COR-L47 (cell line): ENCODE results near the gene LCOR.

Experiments
- DNase-seq: peaks from one replicate; lab custom pipeline; 2025; lab: John Stamatoyannopoulos, UW

Gene LCOR

DNA sequence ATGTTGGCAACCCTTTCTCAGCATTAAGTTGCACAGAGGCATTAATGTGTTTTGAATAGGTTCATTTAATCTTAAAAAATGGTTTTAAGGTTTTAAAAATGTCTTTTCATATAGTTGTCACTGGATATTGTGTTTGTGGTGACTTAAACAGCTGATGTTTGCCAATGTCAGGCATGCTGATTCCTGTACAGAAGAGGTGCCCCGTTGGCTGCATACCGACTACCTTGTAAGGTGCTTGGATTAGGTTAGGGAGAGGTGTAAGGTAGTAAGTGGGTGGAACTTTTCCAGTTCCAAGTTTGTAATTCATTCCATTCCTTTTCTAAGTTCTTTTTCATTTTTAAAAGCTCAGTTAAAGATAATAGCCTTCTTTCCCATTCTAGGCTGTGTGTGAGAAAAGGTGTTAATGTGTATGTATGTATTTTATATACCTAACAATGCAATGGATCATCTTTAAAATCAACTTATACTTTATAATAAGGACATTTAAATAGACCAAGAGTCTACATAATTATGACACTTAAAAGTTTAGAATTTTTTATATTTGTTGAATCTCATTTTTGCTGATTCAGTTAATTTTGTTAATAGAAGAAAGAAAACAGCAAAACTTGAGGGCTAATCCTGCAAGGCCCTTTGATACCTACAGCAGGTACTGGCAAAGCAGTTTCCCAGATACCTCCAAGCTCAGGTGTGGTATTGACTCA is 155.2 kb downstream of the LCOR start:
- DNase-seq = no peak

DNA sequence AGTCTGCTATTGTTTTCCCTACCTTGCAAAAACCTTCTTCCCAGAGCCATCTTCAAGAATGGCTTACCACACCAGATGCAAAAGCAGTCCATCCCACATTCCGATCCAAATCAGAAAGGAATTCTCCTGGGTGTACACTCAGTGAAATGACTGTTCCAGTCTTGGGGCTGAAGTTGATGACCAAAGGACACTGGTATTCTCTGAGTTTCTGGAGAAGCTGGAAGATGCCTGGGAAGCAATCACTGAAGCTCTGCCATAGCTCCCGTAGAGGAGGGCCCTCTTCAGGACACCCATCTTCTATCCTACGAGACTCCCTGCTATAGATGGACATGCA is 155.7 kb downstream of the LCOR start:
- DNase-seq = no peak

DNA sequence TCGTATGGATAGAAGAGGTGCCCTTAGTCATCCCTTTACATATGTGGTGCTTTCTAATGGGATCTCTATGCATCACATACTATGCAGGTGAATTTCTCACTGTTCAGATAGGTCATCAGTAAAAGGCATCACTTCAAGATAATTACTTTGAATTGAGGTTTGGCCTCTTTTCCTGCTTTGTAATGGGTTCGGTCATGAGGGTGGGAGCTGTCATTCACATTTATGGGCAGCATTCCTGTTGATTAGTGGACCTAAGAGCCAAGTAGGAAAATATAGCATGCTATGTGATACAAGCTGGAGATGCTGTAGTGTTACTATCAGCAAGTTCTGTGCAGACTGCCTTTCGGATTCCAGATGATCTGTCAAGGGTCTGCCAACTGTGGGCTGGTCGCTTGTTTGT is 156.3 kb downstream of the LCOR start:
- no peak for DNase-seq

DNA sequence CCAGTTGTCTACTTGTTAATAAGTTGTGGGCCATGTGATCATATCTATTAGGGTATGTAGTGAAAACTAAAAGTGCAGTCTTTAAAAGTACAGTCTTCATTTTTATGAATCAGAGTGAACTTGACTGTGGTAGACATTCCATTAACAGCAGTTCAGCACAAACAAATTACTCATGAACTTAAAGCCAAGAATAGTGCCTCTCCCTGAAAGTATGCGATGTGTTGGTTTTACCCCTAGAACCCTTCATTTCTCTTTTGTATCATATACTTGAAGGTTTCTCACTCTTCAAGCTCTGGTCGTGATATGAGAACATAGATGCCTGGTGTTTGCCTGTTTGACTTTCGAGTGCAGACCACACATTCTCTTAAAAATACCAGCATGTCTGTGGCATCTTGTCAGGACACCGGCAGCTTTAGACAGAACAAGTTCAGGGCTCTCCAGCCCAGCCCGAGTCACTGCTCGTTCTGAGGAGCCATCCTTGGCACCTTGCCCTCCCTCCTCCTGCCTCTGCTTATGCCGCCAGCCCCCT is 159.3 kb downstream of the LCOR start:
- no peak for DNase-seq

DNA sequence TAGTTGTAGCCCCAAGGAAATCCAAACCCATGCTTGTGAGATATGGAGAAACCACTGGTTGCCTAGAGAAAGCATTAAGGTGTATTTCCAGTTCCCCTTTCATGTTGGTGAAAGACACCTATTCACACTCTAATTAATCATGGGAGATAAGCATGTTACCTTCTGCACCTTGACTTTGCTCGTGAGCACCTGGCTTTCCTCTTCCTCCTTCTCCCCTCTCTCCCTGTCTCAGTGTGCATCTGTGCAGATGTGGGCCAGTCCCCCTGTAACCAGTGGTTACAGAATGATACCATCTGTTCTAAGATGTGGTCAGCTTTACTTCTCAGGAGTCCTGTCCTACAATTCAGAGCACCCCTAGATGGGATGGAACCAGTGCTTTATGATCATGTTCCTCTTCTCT is 160.6 kb downstream of the LCOR start:
- no peak for DNase-seq

DNA sequence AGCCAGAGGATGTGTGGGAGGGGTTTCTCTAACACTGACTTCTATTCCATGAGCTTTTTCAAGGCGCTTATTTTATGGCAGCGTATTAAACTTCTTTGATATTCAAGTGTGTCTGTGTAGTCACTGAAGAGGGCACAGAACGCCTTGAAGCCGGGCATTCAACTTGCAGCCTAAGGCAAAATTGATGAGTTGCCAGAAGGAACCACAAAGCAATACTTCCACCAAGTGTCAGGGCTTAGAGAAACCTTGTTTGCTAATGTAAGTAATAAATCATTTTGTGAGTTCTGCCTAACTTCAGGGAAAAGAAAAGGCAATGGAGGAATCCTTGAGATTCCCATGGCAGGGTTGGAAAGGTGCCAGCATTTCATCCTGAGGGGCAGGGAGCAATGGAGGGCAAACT is 163.8 kb downstream of the LCOR start:
- DNase-seq = no peak

DNA sequence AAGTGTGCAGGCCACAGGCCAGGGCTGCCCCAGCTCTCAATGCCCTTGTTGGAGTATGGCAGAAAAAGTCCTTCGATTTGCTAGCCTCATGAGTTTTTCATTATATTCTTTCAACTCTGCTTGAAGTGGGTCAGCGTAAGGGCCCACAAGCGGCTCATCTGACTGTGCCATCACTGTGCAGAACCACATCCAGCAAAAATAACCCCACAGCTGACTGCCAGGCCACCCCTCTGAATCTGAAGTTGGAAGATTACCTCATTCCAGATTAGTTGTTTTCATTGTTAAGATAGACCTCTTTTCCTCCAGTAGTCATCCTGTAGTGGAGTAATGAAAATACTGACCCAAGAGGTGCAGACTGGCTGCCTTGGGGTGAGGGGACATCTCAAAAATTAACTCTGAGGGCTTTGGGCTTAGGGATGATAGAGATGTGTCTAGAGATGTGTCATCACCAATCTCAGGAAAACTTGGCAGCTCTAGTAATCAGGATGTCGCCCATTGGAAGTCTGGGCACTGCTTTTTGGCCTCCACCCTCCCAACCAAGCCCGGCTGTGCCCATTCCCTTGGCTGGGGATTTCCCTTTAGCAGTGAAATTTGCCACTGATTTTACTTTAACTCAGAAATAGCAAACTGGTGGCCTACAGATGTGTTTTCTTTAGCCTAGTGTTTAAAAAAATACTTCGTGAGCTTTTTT is 164.3 kb downstream of the LCOR start:
- DNase-seq = no peak

DNA sequence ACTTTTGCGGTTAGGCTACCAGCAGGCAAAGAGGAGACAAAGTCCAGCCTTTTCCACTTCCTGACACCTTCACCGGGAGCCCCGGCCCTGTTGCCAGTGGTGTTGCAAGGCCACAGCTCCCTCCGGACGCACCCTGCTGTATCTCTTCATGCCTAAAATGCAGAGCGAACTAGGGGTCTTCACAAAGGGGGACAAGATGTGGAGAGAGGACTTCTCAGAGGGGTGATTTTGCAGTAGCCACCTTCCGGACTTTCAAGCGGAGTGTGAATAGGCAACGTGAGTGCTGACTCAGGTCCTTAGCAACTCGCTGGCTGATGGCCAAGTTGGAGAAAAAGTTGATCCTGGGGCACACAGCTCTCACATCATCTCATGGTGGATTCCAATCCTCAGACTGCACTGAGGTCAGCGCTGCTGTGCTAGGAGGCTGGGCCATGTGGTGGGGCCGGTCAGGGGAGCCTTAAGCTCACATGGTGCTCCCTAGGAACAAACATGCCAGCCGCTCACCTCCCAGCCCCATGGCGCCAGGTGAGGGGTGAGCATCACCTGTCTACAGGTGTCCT is 166.3 kb downstream of the LCOR start:
- no peak for DNase-seq

DNA sequence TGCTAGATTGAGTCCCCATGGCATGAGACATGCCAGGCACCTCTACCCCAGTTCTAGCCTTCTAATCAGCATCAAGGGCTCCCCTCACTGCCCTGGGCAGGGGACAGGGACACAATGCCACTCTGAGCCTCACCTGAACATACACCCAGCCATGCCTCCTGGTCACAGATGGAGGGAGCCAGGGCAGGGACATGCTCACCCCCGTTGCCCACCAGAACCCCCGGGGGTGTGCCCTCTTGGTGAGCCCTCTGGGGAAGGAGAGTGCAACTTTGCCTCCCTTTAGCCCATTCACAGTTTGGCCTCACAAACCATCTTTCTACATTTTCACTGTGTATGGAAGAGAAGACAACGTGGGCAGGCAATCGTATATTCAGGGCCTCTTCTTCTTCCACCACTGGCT is 167.2 kb downstream of the LCOR start:
- no peak for DNase-seq

DNA sequence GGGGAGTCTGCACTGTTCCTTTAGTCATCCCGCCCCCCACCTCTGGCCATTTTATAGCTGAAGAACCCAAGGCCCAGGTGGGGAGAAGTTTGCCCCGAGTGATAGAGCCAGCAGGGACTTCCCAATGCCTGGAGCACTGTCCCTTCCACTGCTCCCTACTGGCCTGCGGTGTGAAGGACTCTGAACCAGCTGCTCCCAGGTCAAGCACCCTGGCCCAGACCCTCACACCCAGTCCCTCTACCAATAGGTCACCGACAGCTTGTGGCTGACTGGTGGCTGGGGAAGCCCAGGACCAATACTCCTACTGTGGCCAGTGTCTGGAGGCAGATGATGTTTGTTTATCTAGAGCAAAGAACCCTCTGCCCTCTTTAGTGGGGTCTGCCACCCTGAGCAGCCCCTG is 167.9 kb downstream of the LCOR start:
- no peak for DNase-seq

DNA sequence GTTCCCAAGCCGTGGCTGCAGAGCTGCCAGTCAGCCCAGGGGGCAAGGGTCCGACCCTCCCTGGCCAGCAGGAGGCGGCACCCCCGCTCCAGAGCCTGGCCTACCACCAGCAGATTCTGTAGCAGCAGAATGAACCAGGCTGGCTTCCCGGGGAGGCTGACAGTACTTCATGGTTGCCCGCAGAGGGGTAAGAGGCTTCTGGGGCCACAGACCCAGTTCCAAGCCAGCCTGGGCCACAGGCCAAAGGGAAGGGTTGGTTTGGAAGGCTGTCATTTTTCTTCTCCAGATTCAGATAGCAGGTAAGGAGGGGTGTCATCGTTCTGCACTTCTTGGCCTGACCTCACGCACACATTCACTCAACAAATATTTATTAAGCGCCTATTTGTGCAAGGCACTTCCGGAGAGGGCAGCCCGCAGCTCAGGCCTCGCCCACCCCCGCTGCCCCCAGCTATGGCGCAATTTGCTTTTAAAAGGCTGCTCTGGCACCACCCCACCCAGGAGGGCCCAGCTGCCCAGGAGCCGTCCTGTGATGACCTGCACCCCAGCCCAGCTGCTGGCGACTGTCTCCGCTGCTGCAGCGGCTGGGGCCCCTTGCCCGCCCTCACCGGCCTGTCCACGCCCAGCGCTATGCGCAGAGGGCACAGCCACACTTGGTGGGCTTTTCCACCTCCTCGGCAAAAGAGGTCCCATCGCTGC is 168.5 kb downstream of the LCOR start:
- DNase-seq = no peak

DNA sequence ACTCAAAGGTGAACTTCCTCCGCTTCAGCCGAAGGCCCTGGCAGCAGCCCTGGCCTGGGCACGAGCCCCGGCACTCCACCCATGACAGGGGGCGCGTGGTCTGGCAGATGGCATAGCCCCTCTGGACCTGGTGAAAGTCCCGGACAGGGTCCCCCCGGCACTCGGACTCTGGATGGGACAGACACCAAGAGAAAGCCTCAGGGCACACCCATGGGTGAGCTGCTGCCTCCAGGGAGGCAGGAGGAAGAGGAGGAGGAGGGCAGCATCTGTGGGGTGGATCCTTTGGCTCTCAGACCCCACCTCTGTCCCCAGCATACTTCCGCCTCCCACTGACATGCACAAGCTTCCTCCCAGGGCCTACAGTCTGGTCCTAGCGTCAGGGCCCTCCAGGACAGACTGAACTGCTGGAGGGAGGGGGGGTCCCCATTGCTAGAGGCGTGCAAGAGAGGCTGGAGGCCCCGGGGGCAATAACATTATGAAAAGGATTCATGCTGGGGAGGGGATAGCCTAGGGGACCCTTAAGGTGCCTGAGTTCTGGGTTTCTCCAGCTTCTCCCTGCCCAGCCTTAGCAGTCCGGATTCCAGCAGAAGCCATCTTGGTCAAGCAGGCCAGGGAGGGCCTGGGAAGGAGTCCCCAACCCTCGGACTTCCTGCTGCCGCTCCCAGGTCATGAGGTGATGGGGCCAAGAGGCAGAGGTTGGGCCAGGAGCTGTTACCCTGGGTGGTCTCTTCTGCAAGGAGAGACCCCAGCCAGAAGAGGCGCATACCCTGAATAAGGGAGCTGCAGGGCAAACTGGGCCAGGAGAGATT is 169.3 kb downstream of the LCOR start:
- no peak for DNase-seq

DNA sequence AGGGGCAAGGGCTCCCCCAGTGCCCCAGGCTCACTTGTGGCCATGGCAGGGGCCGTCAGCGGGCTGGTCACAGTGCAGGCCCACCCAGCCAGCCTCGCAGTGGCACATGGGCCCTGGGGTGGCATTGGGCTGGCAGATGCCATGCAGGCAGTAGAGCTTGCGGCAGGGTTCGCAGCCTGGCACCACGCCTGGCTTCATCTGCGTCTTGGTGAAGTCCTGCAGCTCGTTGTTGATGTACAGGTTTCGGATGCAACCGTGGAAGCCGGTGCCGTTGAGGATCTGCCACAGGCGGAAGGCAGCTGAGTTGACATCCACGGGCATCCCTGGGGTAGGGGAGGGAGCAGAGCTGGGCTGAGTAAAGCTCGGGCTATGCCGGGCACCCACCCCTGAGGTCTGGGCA is 170.6 kb downstream of the LCOR start:
- no peak for DNase-seq

DNA sequence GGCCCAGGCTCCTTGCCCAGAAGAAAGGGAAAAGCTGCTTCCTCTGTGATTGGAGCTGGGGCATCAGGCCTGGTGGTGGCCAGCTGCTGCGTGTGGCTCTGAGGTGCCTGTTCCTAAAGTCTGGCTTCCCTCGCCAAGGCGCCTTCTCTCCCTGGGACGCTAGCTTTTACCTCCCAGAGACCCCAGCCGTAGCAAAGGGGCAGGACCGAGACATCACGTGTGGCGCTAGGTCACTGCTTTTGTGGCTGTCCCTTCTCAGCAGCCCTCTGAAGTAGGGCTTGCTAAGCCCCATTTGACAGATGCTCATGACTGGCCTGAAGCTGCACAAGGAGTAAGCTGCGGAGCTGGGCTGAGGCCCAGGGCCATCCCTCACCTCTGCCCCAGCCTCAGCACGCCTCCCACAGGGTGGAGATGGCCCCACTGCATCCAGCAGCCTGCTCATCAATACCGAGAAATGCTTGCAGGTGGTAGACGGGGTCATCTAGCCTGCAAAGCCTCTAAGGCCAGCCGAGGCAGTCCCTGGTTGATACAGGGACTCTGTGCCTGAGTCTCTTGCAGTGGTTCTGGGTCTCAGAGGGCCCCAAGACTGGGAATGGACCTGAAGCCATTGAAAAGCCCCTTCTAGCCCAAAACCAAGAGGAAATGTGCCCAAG is 171.2 kb downstream of the LCOR start:
- DNase-seq = no peak

DNA sequence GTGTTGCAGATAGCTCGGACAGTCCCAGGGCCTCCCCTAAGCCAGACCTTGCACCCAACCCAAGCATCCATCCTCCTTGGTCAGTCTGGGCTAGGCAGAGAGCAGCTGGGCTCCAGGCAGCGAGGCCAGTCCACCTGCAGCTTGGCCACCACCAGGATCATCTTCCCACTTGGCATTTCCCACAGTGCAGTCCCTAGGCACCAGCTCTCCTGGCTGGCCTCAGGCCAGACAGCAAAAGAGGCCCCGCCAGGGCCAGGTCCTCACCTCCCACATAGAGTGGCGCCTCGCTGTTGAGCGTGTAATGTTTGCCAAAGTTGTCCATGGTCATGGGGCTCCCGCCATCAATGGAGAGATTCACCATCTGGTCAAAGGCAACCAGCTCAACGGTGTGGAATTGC is 171.7 kb downstream of the LCOR start:
- no peak for DNase-seq

DNA sequence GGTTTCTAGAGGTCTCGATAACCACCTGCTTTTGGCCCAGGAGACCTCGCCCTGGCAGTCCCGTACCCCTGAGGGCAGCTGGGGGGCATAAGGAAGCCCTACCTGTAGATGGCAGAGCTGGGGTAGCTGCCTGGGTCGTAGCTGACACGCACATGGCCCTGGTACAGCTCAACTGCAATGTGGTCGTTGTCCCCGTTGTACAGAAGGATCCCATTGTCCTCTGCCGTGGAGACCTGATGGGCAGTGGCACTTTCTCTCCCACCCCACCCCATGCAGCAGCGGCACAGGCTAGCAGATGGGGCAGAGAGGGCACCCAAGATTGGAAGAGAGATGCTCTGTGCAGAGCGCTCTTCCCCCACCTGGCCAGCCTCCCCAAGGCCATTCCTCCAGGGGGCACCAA is 172.5 kb downstream of the LCOR start:
- DNase-seq = no peak

DNA sequence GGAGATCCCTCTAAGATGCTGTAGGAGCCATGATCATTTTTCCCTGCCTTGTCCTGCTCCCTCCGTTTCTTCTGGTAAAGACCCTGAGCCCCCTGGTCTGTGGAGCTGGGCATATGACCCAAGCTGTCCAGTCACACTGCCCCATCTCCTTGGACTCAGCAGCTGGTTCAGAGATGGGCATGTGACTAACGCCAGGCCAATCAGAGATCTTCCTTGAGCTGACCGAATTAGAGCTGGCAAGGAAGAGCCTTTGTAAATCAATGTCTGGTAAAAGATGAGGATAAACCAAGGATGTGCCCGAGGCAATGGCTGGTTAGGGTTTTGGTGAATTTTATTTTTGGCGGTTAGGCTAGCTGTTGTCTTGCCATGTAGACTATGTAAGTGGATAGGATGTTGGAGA is 173.3 kb downstream of the LCOR start:
- DNase-seq = no peak

DNA sequence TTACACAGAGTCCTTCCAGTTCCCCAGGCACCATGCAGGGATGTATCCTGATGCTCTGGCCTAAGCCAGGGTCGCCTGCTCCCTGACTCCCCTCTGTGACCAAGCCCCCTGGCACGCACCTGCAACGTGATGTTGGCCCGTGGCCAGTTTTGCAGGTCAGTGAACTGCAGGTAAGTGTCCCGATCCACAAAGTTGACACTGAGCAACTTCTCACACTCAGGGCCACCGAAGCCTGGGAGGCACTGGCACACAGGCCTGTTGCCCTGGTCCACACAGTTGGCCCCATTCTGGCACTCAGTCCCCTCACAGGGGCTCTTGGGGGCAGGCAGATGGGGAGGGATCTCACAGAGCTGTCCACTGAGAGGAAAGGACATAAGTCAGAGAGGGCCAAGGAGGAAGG is 174.3 kb downstream of the LCOR start:
- no peak for DNase-seq

DNA sequence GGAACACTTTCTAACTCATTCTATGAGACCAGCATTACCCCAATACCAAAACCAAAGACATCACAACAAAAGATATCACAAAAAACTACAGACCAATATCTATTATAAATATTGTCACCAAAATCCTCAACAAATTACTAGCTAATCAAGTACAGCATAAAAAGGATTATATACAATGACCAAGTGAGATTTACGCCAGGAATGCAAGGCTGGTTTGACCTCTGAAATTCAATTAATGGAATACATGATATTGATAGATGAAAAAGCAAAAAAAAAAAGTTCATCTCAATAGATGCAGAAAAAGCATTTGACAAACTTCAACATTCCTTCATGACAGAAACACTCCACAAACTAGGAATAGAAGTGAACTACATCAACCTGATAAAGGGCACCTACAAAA is 175.3 kb downstream of the LCOR start:
- no peak for DNase-seq

DNA sequence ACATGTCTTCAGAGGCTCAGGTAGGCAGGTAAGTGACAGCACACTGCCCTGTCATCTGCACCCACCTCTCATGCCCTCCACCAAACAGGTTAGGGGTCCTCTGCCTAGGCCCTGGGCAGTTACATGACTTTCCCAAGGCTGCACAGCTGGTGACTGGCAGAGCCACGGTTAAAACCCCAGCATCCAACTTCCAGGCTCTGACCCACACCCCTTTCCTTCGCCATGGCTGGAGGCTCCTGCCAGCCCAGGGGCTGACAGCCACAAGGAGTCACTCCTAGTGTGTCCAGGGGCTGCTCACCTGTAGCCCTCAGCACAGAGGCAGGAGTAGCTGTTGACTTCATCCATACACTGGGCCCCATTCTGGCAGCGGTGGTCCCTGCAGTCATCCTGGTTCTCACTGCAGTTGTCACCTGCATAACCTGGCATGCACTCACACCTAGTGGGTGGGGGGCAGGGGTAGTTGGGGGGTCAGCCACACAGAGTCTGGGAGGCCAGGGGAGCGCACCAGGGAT is 178.7 kb downstream of the LCOR start:
- DNase-seq = no peak

DNA sequence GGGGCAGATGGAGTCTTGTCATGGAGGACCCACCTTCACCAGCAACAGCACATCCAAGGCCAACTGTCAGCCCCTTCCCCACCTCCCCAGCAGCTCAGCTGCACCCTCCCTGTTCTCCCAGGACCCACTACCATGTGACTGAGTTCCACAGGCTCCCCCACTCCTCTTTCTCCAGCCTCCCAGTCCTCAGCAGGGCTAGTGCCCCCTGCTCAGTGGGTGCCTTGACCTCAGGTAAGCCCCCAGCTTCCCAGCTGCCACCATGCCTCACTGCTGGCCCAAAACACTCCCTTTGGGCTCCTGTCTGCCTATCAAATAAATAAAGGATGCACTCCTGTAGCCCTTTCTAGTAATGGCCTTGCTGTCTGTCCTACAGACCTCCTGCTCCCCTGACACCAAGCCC is 179.3 kb downstream of the LCOR start:
- no peak for DNase-seq
